GM18511 (cell line): ENCODE measurements around the gene ASB1.

Source experiments
- ATAC-seq: cut with Tn5 transposase; IDR thresholded peaks from one replicate; pipeline ENCODE4 v1.9.1; 2021; ENCODE audit warnings: mild to moderate bottlenecking, moderate library complexity; ENCODE audit not compliant: unreplicated experiment

The ASB1 gene

GRCh38 chr2:238422285-238422684 lies 4.4 kb upstream of the ASB1 start:
- no peak for ATAC-seq

- ATAC-seq, result no peak
Measured at GRCh38 chr2:238422940-238423339, 3.8 kb upstream of the ASB1 start.

- ATAC-seq, result no peak
Measured at GRCh38 chr2:238423561-238424312, 3.0 kb upstream of the ASB1 start.

- ATAC-seq, result no peak
Measured at GRCh38 chr2:238424313-238424700, 2.4 kb upstream of the ASB1 start.

- no peak for ATAC-seq
Measured at GRCh38 chr2:238425505-238425978, 1.2 kb upstream of the ASB1 start.

- ATAC-seq, result peak; percentile 21
Measured at GRCh38 chr2:238425979-238426567, 654 bp upstream of the ASB1 start.

- ATAC-seq, result peak; percentile 16
Measured at GRCh38 chr2:238427435-238428162, 872 bp downstream of the ASB1 start.

- ATAC-seq, result no peak
Measured at GRCh38 chr2:238428866-238429265, 2.1 kb downstream of the ASB1 start.

GRCh38 chr2:238430781-238431180 lies 4.1 kb downstream of the ASB1 start:
- no peak for ATAC-seq

GRCh38 chr2:238431456-238431855 lies 4.7 kb downstream of the ASB1 start:
- ATAC-seq, result no peak

- ATAC-seq, result no peak
Measured at GRCh38 chr2:238433300-238433915, 6.7 kb downstream of the ASB1 start.

GRCh38 chr2:238433941-238434845 lies 7.5 kb downstream of the ASB1 start:
- no peak for ATAC-seq

- no peak for ATAC-seq
Measured at GRCh38 chr2:238434846-238435751, 8.4 kb downstream of the ASB1 start.

- ATAC-seq, result no peak
Measured at GRCh38 chr2:238435752-238436096, 9.0 kb downstream of the ASB1 start.

GRCh38 chr2:238438856-238439849 lies 12.4 kb downstream of the ASB1 start:
- ATAC-seq, result no peak

GRCh38 chr2:238439917-238440316 lies 13.2 kb downstream of the ASB1 start:
- no peak for ATAC-seq

- no peak for ATAC-seq
Measured at GRCh38 chr2:238440331-238440730, 13.6 kb downstream of the ASB1 start.

- no peak for ATAC-seq
Measured at GRCh38 chr2:238440767-238441166, 14.0 kb downstream of the ASB1 start.
